Muscle layer of colon (tissue), 2 donors: ENCODE data around the gene CADPS2.

ENCODE experiments used
- H3K27ac ChIP-seq: one replicate; pipeline ENCODE4 v1.7.0; 2013; ENCODE audit warnings: low read depth, mild to moderate bottlenecking, low read length, moderate library complexity
- H3K27me3 ChIP-seq, 2 donors: one replicate each; pipeline ENCODE4 v1.7.0; 2013; ENCODE audit warnings: low read length in 2 of 2, mild to moderate bottlenecking in 2 of 2; ENCODE audit not compliant: insufficient read depth in 2 of 2, control insufficient read depth in 1 of 2
- H3K36me3 ChIP-seq: one replicate; pipeline ENCODE4 v1.7.0; 2013; ENCODE audit warnings: mild to moderate bottlenecking, low read length; ENCODE audit not compliant: insufficient read depth
- H3K4me1 ChIP-seq: one replicate; pipeline ENCODE4 v1.7.0; 2013; ENCODE audit warnings: mild to moderate bottlenecking, low read length; ENCODE audit not compliant: insufficient read depth
- H3K4me3 ChIP-seq, 2 donors: one replicate each; pipeline ENCODE4 v1.7.0; 2013; ENCODE audit warnings: low read length in 2 of 2, low read depth in 1 of 2, mild to moderate bottlenecking in 1 of 2, moderate library complexity in 1 of 2
- H3K9ac ChIP-seq: one replicate; pipeline ENCODE4 v1.7.0; 2013; ENCODE audit warnings: low read length
- H3K9me3 ChIP-seq: one replicate; pipeline ENCODE4 v1.7.0; 2013; ENCODE audit warnings: mild to moderate bottlenecking, low read length
- donor health status: abdominal sarcoma.
- donor health status: Adenocarcinoma of cecum.

Gene CADPS2

DNA sequence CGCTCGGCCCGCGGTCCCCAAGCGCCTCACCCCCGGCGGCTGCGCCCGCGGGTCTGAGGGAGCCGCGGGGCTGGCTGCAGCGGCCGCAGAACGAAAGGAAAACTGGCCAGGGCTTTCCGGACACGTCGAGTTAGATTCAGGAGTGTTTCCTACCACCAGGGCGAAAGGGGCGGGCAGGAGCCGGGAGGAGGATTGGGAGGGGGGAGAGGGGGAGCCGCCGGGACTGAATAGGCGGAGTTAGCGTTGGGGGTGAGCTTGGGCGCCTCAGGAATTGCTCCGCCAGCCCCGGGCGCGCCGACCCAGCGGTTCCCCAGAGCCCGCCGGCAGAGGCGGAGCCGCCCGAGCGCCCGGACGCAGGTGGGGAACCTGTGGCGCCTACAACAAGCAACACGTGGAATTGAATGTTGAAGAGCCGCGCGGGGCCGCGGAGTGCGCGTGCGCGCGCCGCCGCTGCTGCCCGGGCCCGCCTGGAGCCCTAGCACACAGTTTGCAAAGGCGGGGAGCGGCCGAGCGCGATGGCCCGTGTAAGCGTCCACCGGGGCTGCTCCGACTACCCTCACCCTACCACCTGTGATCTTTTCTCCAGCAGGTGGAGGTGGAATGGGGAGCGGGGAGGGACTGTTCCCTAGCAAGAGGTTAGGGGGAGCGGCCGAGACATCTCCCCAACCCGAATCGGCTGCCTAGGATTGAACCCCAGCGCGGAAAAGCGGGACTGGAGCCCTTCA lies at the start of gene CADPS2:
Gene CADPS2 (minus strand): TSS at position 104 of the 725 bp plus-strand sequence. CDS start 123 bp downstream, outside the sequence.
- Histone ChIP-seq H3K27ac (peak within 1 kb of the TSS; percentile 62), H3K4me3 (peak within 1 kb of the TSS; percentile 82 to 88), H3K4me1 (peaks cover 10% of the 10 kb centered on the region), H3K9ac (peak within 1 kb of the TSS; percentile 68), H3K9me3 (no peaks in the 10 kb centered on the region), H3K36me3 (no peaks in the 10 kb centered on the region), H3K27me3 (no peaks in the 10 kb centered on the region)

- Histone ChIP-seq H3K4me3 (no peak overlapping the region), H3K27ac (no peak overlapping the region), H3K9me3 (no peaks in the 10 kb centered on the region), H3K36me3 (no peaks in the 10 kb centered on the region), H3K9ac (no peak overlapping the region), H3K27me3 (no peaks in the 10 kb centered on the region), H3K4me1 (no peaks in the 10 kb centered on the region)
Measured at GRCh38 chr7:122935620-122936019, 49.4 kb upstream of the CADPS2 start.

GRCh38 chr7:122919643-122920181 lies 33.5 kb upstream of the CADPS2 start:
- Histone ChIP-seq H3K27ac (no peak overlapping the region), H3K36me3 (no peaks in the 10 kb centered on the region)

GRCh38 chr7:122914812-122915211 lies 28.6 kb upstream of the CADPS2 start:
- no peaks in the 10 kb centered on the region for H3K9me3 ChIP-seq
- no peak overlapping the region for H3K4me3 ChIP-seq
- H3K27me3 ChIP-seq, result no peaks in the 10 kb centered on the region
- H3K9ac ChIP-seq, result no peak overlapping the region
- H3K36me3 ChIP-seq, result no peaks in the 10 kb centered on the region
- H3K4me1 ChIP-seq, result no peaks in the 10 kb centered on the region
- H3K27ac ChIP-seq, result no peak overlapping the region

More at GRCh38 chr7:122919643-122920181, 33.5 kb upstream of the CADPS2 start:
- Histone ChIP-seq H3K4me1 (no peaks in the 10 kb centered on the region), H3K4me3 (no peak overlapping the region), H3K9ac (no peak overlapping the region), H3K9me3 (no peaks in the 10 kb centered on the region), H3K27me3 (no peaks in the 10 kb centered on the region)

DNA sequence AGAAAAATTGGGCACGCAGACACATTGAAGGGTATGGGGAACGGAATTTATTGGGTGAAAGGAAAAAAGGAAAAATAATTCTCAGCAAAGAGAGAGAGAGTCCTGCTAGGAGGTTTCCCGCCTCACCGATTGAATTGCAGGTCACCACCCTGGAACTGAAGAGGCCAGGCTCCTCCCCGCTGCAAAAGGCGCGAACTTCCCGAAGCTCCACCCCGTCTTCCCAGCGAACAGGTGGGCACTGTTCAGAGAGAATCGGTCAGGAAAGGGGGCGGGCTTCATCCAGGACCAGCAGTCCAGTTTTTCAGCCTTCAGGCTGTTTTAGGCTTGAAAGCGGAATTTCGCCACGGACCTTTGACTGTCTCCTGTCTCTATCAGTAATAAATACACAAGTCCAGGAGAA lies 27.3 kb upstream of the CADPS2 start:
- Histone ChIP-seq H3K36me3 (no peaks in the 10 kb centered on the region), H3K4me1 (no peaks in the 10 kb centered on the region), H3K27ac (no peak overlapping the region), H3K27me3 (no peaks in the 10 kb centered on the region), H3K9me3 (no peaks in the 10 kb centered on the region), H3K9ac (no peak overlapping the region), H3K4me3 (no peak overlapping the region)

- Histone ChIP-seq H3K9ac (no peak overlapping the region), H3K4me3 (no peak overlapping the region), H3K36me3 (no peaks in the 10 kb centered on the region), H3K27me3 (no peaks in the 10 kb centered on the region), H3K9me3 (no peaks in the 10 kb centered on the region), H3K27ac (no peak overlapping the region), H3K4me1 (no peaks in the 10 kb centered on the region)
Measured at GRCh38 chr7:122902751-122903495, 16.7 kb upstream of the CADPS2 start.

- Histone ChIP-seq H3K4me1 (no peaks in the 10 kb centered on the region), H3K9me3 (no peaks in the 10 kb centered on the region), H3K27me3 (no peaks in the 10 kb centered on the region), H3K36me3 (no peaks in the 10 kb centered on the region), H3K27ac (no peak overlapping the region), H3K9ac (no peak overlapping the region), H3K4me3 (no peak overlapping the region)
Measured at GRCh38 chr7:122901250-122901649, 15.0 kb upstream of the CADPS2 start.

GRCh38 chr7:122896509-122896908 lies 10.2 kb upstream of the CADPS2 start:
- Histone ChIP-seq H3K36me3 (no peaks in the 10 kb centered on the region), H3K4me1 (no peaks in the 10 kb centered on the region), H3K27me3 (no peaks in the 10 kb centered on the region), H3K9me3 (no peaks in the 10 kb centered on the region), H3K27ac (no peak overlapping the region), H3K4me3 (no peak overlapping the region), H3K9ac (no peak overlapping the region)

- no peaks in the 10 kb centered on the region for H3K36me3 ChIP-seq
- no peaks in the 10 kb centered on the region for H3K27me3 ChIP-seq
- no peaks in the 10 kb centered on the region for H3K9me3 ChIP-seq
- no peak overlapping the region for H3K4me3 ChIP-seq
- H3K4me1 ChIP-seq, result no peaks in the 10 kb centered on the region
- no peak overlapping the region for H3K27ac ChIP-seq
- no peak overlapping the region for H3K9ac ChIP-seq
Measured at GRCh38 chr7:122893486-122893885, 7.2 kb upstream of the CADPS2 start.

GRCh38 chr7:122889116-122889515 lies 2.9 kb upstream of the CADPS2 start:
- no peak overlapping the region for H3K27ac ChIP-seq
- H3K9ac ChIP-seq, result no peak overlapping the region
- H3K4me1 ChIP-seq, result peaks cover 10% of the 10 kb centered on the region
- H3K36me3 ChIP-seq, result no peaks in the 10 kb centered on the region
- H3K9me3 ChIP-seq, result no peaks in the 10 kb centered on the region
- no peaks in the 10 kb centered on the region for H3K27me3 ChIP-seq
- no peak overlapping the region for H3K4me3 ChIP-seq

DNA sequence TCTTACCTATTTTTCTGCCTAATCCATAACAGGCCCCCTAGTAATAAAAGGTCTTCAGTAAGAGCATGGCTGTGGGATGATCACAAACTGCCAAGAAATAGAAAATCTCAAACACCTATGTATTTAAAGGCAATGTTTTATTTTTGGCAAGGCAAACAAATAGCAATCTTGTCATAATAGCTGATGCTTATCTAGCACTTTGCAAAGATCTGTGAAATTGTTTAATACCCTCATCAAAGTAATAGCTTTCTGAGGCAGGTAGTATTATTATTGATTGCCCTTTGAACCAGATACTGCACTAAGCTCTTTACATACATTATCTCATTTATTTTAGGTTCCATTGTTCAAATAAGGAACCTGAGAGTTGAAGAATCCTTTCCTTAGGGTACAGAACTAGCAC lies 1.6 kb upstream of the CADPS2 start:
- Histone ChIP-seq H3K4me1 (peaks cover 10% of the 10 kb centered on the region), H3K27me3 (no peaks in the 10 kb centered on the region), H3K27ac (no peak overlapping the region), H3K4me3 (no peak overlapping the region), H3K36me3 (no peaks in the 10 kb centered on the region), H3K9me3 (no peaks in the 10 kb centered on the region), H3K9ac (no peak overlapping the region)
